LNCAP (cell line): Measurements from ENCODE around the gene HLA-DOB.

Experiments used
- CTCF ChIP-seq: fragments of 450-650 bp; IDR thresholded peaks from 2 replicates; pipeline ENCODE4 v1.5.1; 2017; ENCODE audit warnings: mild to moderate bottlenecking

Gene HLA-DOB

GRCh38 chr6:32854376-32855178 is 37.8 kb upstream of the HLA-DOB start:
- TF ChIP-seq CTCF, result no peak

GRCh38 chr6:32853541-32854375 is 37.0 kb upstream of the HLA-DOB start, which contains the start of the genes PSMB9 and TAP1:
Gene PSMB9 (plus strand): TSS chr6:32854192. CDS start chr6:32854230, 38 bp downstream.
Gene TAP1 (minus strand): TSS chr6:32853704. CDS start chr6:32853636, 68 bp downstream.
- peak; percentile 73 for TF ChIP-seq CTCF

DNA sequence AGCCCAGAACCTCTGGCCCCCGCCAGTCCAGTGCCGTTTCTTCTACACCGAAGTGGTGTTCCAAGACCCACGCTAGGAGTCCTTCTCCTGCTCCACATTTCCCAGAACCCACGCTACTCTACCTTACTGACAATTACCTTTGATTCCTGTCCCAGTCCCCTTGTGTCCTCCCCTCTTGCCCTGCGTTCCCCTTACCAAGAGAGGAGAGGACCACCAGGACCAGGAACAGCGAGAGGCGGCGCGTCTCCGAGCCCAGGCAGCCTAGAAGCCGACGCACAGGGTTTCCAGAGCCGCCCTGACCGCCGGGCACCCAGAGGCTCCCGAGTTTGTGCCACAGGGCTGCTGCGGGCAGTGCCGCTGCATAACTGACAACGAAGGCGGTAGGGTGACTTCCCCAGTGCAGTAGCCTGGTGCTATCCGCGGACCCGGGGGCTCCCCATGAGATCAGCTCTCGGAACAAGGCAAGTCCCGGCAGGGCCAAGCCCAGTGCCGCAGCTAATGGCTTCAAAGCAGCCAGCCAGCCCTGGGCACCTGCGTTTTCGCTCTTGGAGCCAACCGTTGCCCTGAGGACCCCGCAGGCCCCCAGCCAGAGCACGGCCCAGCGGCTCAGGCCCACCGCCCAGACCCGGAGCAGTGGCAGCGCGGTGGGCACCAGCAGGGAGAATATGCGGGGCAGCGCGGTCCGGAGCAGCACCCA is 36.2 kb upstream of the HLA-DOB start:
- no peak for TF ChIP-seq CTCF

DNA sequence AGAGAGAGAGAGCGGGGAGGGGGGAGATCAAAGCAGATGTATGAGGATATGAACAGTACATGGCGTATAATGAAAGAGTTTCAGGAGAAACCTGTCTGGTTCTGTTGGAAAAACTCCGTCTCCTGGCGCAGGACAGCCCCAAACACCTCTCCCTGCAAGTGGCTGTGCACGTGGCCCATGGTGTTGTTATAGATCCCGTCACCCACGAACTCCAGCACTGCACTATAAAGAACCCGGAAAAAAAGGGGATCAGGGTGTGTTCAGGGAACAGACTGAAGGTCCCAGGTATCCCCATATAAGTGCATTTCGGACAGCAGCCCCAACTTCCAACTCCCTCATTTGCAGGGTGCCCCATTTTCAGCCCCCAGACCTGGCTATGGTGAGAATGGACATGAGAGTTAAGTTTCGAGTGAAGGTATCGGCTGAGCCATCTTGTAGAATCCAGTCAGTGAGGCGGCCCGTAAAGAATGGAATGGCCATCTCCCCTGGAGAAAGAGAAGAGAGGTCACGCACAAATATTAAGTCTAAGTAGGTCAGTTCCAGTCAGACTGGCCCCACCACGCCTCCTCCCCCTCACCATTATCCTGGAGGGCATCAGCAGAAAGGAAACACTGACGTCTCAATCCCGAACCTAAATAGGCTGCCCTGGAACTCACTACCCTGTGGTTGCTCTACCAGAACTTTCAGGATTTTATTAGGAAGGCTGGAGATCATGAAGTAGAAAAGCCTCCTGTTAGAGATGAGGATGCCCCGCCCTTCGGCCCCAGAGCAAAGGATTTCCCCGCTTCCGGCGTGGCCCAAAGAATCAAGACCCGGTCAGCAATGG is 35.4 kb upstream of the HLA-DOB start:
- TF ChIP-seq CTCF, result no peak

GRCh38 chr6:32851025-32851424 is 34.2 kb upstream of the HLA-DOB start:
- TF ChIP-seq CTCF, result no peak

GRCh38 chr6:32849126-32849525 is 32.3 kb upstream of the HLA-DOB start:
- TF ChIP-seq CTCF, result no peak

- no peak for TF ChIP-seq CTCF
Measured at GRCh38 chr6:32847795-32848194, 31.0 kb upstream of the HLA-DOB start.
